BE2C (cell line): Measurements from ENCODE around the gene DNAH14.
"Not testable (repeated sequence)": the region's sequence is repeated elsewhere in the genome, so short reads cannot be mapped to it uniquely, and the experiment has no call there.

Experiments used
- DNase-seq: peaks from one replicate; pipeline ENCODE4 v3.0.0-alpha.2; 2020
- H3K27me3 ChIP-seq: fragments of 250-450 bp; sonication (Bioruptor Pico); 2 replicates; pipeline ENCODE4 v1.5.1; 2020; ENCODE audit warnings: mild to moderate bottlenecking
- H3K36me3 ChIP-seq: fragments of 250-450 bp; sonication (Bioruptor Pico); 2 replicates; pipeline ENCODE4 v1.5.1; 2020; ENCODE audit warnings: mild to moderate bottlenecking
- H3K4me1 ChIP-seq: fragments of 250-450 bp; sonication (Bioruptor Pico); 2 replicates; pipeline ENCODE4 v1.5.1; 2020
- H3K4me3 ChIP-seq: 2 replicates; pipeline ENCODE4 v1.5.1; 2011; ENCODE audit warnings: low read depth, low read length
- H3K9me3 ChIP-seq: fragments of 250-450 bp; sonication (Bioruptor Pico); 2 replicates; pipeline ENCODE4 v1.5.1; 2020
- CTCF ChIP-seq: IDR thresholded peaks from 2 replicates; pipeline ENCODE4 v1.5.1; 2012; ENCODE audit warnings: mild to moderate bottlenecking, low read depth, low read length

The DNAH14 gene

GRCh38 chr1:224945651-224946348 lies 16.3 kb downstream of the DNAH14 start:
- H3K27me3 ChIP-seq, H3K4me3 ChIP-seq, H3K36me3 ChIP-seq, H3K4me1 ChIP-seq, H3K9me3 ChIP-seq: not testable (repeated sequence)
- peak; percentile 37 for DNase-seq
- TF ChIP-seq CTCF = peak; percentile 27

DNA sequence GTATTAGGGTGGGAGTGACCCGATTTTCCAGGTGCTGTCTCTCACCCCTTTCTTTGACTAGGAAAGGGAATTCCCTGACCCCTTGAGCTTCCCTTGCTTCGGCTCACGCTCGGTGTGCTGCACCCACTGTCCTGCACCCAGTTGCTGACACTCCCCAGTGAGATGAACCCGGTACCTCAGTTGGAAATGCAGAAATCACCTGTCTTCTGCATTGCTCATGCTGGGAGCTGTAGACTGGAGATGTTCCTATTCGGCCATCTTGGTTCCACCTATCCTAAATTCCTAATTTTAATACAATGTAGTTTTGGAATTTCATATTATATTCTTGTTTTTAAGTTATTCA lies 16.8 kb downstream of the DNAH14 start:
- not testable (repeated sequence) for H3K9me3 ChIP-seq, H3K36me3 ChIP-seq, DNase-seq, H3K4me1 ChIP-seq, H3K27me3 ChIP-seq, H3K4me3 ChIP-seq

- no peak for DNase-seq
- H3K36me3 ChIP-seq = no peaks in the 10 kb centered on the region
Measured at GRCh38 chr1:224957696-224958095, 28.2 kb downstream of the DNAH14 start.

GRCh38 chr1:224958490-224958889 lies 29.0 kb downstream of the DNAH14 start:
- H3K4me3 ChIP-seq = no peak overlapping the region
- no peaks in the 10 kb centered on the region for H3K27me3 ChIP-seq
- H3K9me3 ChIP-seq = no peaks in the 10 kb centered on the region
- H3K36me3 ChIP-seq = no peaks in the 10 kb centered on the region
- no peak for TF ChIP-seq CTCF
- DNase-seq = no peak
- H3K4me1 ChIP-seq = no peaks in the 10 kb centered on the region; the same call in 1 of the 2 replicates

More at GRCh38 chr1:224957696-224958095, 28.2 kb downstream of the DNAH14 start:
- H3K9me3 ChIP-seq = no peaks in the 10 kb centered on the region
- H3K27me3 ChIP-seq = no peaks in the 10 kb centered on the region
- H3K4me1 ChIP-seq = no peaks in the 10 kb centered on the region; the same call in 1 of the 2 replicates
- no peak overlapping the region for H3K4me3 ChIP-seq
- no peak for TF ChIP-seq CTCF

DNA sequence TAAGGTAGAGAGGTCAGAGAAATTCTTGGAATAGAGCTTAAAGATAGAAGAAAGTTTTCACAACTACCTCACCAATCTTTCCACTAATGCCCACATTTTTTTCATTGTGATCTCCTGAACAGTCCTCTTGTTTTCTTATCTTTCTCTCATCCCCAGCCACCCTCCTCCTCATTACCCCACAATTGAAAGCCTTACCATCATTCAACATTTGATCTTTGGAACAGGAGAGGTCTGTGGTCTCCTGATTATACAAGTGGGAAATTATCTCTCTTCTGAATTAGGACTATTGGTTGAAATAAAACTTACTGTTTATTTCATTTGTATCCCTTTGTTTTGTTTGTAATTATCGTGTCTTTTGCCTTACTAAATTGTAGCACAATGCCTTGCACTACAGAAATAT lies 29.6 kb downstream of the DNAH14 start:
- Histone ChIP-seq H3K9me3 (no peaks in the 10 kb centered on the region), H3K27me3 (no peaks in the 10 kb centered on the region), H3K4me3 (no peak overlapping the region), H3K4me1 (no peaks in the 10 kb centered on the region; the same call in 1 of the 2 replicates), H3K36me3 (no peaks in the 10 kb centered on the region)
- no peak for TF ChIP-seq CTCF
- no peak for DNase-seq

GRCh38 chr1:224959656-224960055 lies 30.2 kb downstream of the DNAH14 start:
- H3K4me3 ChIP-seq = no peak overlapping the region
- no peak for TF ChIP-seq CTCF
- H3K36me3 ChIP-seq = no peaks in the 10 kb centered on the region
- H3K9me3 ChIP-seq = no peaks in the 10 kb centered on the region
- no peak for DNase-seq
- H3K27me3 ChIP-seq = no peaks in the 10 kb centered on the region
- H3K4me1 ChIP-seq = no peaks in the 10 kb centered on the region; the same call in 1 of the 2 replicates
